Ureter (tissue), 1 donor: Measurements from ENCODE around the gene BABAM2. TPM values are rescaled to one million over a fixed set of nuclear protein-coding genes. Genes with fewer than 3 reads are reported as not detected.
"Not testable (repeated sequence)": the region's sequence is repeated elsewhere in the genome, so short reads cannot be mapped to it uniquely, and the experiment has no call there.

Experiments
- DNase-seq: peaks from one replicate; pipeline ENCODE4 v3.0.0-alpha.2; 2020; ENCODE audit warnings: low spot score
- total RNA-seq: library from RNA; stranded (reverse); gene quantifications from one replicate; pipeline ENCODE4 v1.2.4, GENCODE V29; 2023
- donor health status: DM: yes; HTN: yes; CAD: no.

The BABAM2 gene
- total RNA-seq, 1 donor from 2014 or later, result 76.3 TPM

DNA sequence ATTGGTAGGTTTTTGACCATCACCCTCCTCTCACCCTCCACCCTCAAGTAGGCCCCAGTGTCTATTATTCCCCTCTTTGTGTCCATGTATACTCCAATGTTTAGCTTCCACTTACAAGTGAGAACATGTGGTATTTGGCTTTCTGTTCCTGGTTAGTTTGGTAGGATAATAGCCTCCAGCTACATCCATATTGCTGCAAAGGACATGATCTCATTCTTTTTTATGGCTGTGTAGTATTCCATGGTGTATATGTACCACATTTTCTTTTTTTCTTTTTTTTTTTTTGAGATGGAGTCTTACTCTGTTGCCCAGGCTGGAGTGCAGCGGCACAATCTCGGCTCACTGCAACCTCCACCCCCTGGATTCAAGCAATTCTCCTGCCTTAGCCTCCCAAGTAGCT, 88.2 kb downstream of the BABAM2 start:
- not testable (repeated sequence) for DNase-seq

DNA sequence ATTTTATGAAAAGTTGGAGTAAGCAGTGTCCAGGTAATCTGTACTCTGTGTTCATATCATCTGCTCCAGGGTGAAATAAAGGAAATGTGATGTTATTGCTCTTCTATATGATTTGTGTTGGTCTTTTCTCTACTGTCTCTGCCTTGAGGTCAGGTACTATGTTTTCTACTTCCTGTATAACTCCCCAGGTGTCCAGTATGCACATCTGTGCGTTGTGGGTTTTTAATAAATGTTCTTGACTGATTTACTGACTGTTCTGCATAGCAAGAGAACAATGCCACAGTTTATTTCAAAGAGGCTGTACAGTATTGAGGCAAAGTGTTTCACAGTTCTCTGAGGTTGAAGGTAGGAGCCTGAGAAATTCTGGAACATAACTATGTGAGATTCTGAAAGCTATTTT, 89.7 kb downstream of the BABAM2 start:
- DNase-seq, result no peak

DNA sequence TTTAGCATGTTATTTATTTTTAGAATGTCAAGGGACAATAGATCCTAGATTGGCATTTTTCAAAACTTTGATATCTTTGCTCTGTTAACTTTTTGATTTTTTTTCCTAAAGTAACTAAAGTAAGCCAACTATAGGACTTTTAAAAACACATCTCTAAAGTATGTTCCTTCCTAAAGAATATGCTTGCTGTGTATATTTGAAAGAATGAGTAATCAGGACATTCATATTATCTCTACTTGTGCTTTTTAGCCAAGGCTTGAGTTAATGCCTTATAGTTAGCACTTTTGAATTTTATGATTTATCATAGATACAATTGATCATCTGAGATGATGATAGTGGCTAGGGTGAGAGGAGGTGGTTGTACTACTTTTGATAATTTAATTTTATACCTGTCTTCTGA, 93.6 kb downstream of the BABAM2 start:
- DNase-seq, result no peak

DNA sequence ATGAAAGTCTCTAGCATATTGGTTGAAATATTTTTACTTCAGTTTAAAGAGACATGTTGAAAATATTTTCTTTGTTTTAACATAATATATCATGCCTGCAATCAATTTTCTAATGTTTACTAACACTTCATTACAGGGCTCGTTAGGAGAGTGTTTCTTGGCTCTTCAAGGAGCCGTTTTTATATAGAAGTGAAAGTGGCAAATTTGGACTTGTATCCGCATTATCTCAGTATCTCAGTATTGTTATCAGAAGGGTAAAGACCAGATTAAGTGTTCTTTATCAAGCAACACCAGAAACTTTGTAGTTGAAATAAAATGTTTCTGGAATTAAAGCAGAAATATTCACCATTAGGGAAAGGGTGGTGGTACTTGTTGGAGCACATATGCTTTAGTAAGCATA, 97.8 kb downstream of the BABAM2 start:
- DNase-seq, result no peak

DNA sequence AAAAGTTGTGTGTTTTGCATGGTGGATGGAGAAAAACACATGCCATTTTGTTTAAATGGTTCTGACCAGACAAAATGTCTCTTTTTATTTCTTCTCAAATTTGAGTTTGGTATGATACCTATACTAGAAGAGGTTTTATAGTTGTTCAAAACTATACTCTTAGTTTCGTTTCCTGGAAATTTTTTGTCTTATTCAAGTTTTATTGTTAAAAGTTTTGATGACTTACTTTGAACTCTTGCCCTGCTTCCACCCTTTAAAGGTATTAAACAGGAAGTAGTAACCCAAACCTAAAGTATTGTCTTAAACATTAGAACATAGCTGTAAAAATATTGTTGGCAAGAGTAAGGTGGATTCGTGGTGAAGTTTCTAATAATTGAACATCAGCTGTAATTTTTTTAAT, 98.2 kb downstream of the BABAM2 start:
- DNase-seq, result no peak

DNA sequence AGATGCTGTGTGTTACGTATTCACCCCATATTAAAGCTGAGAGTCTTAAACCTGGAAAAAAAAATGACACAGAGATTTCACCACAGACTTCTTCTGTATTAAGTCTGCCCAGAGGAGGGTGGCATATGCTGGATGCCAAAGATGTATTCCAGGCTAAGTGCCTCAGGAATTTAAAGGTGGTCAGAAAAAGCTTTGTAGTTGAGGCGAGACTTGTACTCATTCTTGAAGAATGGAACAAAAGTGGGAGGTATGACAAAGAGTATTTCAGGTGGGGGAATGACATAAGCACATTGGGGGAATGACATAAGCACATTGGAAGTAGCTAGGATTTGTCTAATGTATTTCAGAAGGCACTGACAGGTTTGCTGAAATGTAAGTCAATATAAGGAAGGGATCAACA, 98.6 kb downstream of the BABAM2 start:
- no peak for DNase-seq

DNA sequence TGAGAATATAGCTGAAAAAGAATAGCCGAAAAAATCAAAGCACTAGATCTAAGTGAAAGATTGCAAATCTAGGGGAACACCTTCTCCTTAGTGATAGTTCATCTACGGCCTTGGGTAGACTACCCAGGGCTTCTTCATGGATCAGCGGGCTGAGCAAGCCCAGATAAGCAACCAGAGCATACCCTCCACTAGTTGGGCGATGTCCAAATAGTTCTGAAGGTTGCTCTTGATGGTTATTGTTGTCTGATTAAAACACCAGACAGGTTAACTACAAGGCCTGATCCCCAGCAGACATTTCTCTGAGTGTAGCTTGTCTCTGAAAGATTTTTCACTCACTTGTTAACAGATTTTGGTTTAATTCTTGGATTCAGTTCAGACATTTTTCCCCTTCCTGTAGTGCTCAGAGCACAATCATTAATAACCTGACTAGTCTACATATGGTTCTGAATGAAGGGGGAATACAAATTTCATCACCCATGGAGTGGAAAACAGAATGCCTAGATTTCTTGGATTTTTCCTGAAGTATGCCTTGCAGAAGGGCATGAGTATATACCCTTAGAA, 99.6 kb downstream of the BABAM2 start:
- DNase-seq, result no peak

DNA sequence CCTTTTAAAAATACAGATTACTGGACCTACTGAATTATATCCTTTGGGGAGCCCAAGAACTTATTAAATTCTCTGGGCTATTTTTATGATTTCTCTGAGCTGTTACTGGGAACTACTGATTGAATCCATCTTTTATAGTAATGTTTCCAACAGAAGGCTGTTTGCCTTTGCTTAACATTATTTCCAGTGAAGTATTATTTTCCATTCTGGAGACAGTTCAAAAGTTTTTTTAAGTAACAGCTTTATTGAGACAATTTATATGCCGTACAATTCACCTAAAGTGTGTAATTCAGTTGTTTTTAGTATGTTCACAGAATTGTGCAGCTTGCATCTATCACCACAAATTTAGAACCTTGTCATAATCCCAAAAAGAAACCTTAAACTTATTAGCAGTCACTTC, 100.6 kb downstream of the BABAM2 start:
- no peak for DNase-seq

DNA sequence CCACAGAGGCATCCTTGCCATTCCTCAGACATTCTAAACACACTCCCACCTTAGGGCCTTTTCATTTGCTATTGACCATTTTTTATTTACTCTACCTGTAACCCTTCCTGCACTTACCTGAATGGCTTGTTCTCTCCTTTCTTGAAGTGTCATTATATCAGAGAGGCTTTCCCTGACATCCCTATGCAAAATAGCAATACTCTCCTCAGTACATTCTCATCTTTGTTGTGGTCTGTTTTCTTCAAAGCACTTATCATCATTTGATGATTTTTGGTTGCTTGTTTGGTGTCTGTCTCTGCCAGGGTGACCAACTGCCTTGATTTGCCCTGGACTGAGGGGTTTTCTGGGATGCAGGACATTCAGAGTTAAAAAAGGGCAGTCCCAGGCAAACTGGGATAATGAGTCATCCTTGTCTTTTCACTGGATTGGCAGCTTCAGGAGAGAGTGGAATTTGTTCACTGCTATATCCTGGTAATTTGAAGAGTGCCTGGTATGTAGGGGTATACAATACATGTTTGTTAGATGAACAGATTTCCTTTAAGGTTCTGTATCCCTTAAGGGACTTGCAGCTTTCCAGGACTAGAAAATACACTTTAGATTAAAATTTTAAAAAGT, 102.4 kb downstream of the BABAM2 start:
- no peak for DNase-seq

DNA sequence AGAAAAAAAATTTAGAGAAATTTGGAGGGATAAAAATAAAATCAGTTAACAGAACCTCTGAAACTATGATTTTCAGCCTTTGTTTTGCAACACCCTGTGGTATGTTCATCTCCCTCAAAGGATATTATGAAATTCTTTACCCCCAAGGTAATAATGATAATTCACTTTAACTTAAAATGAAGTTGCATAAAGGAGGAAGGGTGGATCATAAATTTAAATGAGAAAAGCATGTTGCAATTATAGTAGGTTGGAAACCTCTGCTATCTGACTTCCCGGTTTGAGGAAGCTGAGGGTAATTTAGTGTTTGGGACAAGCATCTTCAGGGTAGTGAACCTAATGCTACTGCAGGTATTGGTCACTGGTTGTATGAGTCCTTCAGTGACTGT, 102.9 kb downstream of the BABAM2 start:
- DNase-seq, result no peak

DNA sequence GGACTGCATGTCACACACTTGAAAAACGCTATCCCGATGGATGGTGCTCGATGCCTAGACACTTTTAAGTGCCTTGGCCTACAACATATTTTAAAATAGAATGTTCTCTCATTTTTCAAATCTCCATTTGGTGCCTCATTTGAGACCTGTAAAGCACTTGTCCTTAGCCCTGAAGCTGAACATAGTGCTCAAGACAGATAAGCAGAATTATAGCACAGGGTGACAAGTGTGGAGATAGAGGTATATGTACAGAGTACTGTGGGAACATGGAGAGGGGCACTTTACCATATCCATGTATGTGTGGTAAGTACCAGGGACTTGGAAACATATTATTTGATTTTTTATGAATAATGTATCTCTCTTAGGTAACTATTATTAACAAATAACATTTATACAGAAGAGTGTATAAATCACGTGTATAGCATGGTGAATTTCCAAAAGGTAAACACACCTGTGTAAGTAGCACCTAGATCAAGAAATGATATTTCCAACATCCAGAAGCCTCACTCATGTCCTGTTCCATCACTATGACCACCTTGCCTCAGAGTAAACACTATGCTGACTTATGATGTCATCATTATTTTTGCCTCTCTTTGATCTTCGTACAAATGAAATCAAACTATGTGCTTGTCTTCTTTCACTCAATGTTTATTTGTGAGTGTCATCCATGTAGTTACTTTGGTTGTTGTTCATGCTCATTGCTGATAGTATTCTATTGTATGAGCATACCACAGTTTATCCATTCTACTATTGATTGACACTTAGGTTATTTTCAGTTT, 103.6 kb downstream of the BABAM2 start:
- no peak for DNase-seq

DNA sequence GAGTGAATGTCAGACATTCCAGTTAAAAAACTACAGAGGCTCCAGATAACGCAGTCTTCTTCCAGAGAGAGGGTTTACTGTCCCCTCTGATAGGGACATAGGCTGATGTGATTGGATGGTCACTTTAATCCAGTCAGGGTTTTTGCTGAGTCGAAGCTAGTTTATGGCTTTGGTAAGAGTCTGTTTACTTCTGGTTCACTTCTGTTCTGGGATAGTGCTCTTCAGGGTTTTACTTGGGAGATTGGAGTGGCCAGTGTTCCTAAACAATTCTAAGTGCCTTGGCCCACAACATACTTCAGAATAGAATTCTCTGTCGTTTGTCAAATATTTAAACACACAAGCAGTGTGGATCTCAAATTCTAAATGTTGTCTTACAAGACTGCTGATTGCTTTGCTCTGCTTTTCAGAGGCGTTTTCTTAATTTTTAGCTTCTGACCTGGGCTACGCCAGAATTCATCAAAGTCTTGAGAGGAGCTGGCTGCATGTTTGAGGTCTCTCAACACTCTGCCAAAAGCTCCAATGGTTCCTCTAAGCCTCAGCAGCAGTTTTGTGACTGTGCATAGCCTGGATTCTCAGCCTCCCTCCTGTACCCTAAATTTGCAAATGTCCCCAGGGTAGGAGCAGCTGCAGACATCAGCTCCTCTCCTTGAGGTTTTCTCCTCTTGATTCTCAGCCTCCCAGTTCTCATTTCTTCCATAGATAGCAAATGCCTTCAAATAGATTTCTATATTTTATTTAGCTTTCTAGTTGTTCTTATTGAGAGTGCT, 105.8 kb downstream of the BABAM2 start:
- no peak for DNase-seq

DNA sequence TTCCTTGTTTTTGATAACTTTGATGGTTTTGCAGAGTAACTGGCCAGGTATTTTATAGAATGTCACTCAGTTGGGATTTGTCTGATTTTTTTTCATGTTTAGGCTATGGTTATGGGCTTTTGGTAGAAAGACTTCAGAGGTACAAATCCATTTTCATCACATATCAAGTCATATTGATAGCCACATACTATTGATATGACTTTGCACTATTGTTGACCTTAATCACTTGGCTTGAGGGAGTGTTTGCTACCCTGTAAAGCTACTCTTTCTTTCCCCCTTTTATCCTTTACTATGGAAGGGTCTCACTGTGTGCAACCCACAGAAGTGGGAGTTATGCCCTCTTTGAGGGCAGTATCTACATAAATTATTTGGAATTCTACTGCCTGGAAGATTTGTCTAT, 109.8 kb downstream of the BABAM2 start:
- DNase-seq, result no peak

DNA sequence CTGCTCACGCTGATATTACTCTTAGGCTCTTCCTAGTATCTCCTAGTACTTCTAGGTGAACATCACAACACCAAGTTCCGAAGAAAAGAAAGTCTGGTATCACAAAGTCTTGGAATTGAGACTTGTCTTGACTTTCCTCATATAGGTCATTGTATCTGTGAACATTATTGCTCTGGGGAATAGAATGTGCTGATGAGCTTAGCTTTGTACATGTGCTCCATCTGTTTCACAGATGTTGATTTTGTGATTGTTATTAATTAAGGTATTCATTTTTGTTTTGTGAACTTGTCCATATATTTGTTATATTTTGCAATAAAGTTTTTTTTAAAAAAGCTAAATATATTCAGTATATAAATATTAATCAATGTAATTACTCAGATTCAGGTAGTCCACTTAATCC, 111.7 kb downstream of the BABAM2 start:
- no peak for DNase-seq

DNA sequence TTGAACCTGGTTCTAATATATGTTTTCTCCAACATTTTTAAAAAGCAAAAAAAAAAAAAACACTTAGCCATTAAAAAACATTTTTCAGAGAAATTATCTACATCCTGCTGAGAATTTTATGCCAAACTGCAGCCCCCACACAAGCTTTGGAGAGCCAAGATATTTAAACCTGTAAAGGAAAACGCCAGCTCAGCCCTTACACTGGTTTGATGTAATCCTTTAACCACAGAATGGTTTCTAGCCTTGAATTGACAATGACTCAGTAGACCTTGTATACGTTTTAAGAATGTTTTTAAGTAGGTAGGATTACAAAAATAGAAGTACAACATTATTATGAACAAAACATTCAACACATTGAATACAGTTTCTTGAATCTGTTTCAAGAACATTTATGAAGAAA, 113.6 kb downstream of the BABAM2 start:
- DNase-seq, result no peak

DNA sequence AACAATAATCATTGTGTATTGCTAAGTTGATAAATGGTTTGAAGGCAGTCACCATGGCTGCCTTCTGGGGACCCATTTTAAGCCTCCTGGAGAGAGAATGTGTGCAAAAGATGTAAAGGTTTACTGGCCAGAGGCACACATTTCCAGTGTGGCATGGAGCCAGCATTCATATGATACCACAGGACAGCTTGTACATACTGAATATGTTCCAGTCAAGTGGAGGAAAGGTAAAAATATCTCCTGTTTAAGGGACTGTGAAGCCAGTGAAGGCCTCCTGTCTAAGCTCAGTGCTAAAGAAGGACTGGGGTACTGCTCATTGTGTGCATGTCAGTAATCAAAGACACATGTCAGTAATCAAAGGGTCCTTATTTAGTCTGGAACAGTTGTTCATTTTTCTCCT, 119.2 kb downstream of the BABAM2 start:
- DNase-seq, result no peak

DNA sequence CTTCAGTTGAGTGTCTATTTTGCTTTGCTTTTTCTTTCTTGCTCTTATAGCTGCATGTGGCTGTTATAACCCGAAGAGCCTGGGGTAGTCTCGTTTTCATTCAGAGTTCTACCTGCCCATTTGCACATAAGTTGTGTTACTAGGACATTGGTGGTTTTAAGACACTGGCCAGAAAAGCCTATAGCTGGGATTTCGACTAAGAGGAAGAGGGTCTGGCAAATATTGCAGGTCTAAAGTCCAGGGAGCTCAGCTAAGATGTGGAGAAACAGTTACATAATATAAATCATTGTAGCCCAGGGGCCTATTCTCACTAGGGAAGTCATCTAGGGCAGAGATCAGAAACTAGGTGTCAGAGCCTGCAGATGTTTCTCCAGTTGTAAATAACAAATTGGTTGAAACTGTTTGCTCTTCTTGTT, 120.8 kb downstream of the BABAM2 start:
- no peak for DNase-seq

DNA sequence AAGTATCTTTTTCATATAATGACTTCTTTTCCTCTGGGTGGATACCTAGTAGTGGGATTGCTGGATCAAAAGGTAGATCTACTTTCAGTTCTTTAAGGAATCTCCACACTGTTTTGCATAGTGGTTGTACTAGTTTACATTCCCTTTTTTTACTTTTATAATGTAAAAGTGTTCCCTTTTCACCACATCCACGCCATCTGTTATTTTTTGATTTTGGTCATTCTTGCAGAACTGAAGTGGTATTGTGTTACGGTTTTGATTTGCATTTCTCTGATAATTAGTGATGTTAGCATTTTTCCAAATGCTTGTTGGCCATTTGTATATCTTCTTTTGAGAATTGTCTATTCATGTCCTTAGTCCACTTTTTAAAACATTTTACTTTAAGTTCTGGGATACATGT, 127.9 kb downstream of the BABAM2 start:
- DNase-seq, result not testable (repeated sequence)

DNA sequence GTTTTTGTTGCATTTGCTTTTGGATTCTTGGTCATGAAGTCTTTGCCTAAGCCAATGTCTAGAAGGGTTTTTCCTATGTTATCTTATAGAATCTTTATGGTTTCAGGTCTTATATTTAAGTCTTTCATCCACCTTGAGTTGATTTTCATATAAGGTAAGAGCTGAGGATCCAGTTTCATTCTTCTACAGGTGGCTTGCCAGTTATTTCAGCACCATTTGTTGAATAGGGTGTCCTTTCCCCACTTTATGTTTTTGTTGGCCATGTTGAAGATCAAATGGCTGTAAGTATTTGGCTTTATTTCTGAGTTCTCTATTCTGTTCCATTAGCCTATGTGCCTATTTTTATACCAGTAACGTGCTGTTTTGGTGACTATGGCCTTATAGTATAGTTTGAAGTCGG, 129.0 kb downstream of the BABAM2 start:
- DNase-seq, result not testable (repeated sequence)

DNA sequence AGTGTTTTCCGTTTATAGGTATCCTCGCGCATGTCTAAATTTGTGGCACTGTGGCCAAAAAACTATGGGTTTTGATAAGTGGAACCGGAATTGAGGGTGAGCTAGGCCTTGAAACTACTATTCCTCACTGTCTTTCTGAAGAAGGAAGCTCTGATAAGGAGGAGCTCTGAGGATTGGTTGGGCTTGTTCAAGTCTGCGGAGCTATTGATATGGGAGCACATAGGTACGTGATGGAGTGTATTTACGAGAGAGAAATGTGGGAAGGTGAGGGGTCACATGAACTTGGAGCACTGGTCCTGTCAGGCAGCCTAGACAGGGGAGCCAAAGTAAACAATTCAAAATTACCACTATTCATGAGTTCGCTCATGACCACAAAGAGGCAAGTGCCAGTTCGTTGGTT, 131.4 kb downstream of the BABAM2 start:
- DNase-seq, result no peak

DNA sequence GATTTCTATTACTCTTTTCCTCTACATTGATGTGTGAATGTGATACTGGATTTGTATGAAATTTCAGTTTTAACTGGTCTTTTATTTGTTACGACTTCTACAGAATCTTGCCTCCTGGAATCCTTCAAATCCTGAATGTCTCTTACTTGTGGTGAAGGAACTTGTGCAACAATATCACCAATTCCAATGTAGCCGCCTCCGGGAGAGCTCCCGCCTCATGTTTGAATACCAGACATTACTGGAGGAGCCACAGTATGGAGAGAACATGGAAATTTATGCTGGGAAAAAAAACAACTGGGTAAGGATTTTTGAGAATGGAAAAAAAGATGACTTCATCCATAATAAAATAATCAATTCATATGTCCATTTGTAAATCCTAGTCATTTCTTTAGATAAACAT, 134.6 kb downstream of the BABAM2 start:
- no peak for DNase-seq

DNA sequence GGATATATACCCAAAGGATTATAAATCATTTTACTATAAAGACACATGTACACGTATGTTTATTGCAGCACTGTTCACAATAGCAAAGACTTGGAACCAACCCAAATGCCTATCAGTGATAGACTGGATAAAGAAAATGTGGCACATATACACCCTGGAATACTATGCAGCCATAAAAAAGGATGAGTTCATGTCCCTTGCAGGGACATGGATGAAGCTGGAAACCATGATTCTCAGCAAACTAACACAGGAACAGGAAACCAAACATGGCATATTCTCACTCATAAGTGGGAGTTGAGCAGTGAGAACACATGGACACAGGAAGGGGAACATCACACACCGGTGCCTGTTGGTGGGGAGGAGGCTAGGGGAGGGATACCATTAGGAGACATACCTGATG, 135.7 kb downstream of the BABAM2 start:
- DNase-seq, result not testable (repeated sequence)

DNA sequence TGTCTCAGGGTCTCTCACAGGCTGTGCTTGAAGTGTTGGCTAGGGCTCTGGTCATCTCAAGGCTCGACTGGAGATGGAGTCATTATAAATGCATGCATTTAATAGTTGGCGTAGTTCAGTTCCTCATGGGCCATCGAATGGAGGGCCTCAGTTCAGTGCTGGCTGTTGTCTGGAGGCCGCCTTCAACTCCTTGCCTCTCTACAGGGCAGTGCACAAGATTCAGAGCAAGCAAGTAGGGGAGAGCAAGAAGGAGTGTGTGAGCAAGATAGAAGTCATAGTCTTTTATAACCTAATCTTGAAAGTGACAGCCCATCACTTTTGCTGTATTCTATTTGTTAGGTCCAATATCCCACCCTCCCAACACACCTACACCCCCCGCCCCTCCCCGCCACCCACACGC, 137.5 kb downstream of the BABAM2 start:
- no peak for DNase-seq
